ENCODE results near the gene SMIM38.
"Not testable (repeated sequence)": the region's sequence is repeated elsewhere in the genome, so short reads cannot be mapped to it uniquely, and the experiment has no call there.

The SMIM38 gene

GRCh38 chr11:69141742-69142141 is 14.0 kb upstream of the SMIM38 start:
- no peak for DNase-seq

GRCh38 chr11:69142895-69143294 is 12.8 kb upstream of the SMIM38 start:
- no peak for DNase-seq

GRCh38 chr11:69144316-69145049 is 11.3 kb upstream of the SMIM38 start:
- no peak for DNase-seq

- no peak for DNase-seq
These were observed 10.7 kb upstream of the SMIM38 start for GRCh38 chr11:69145050-69145380.

- DNase-seq = no peak
These were observed 7.4 kb upstream of the SMIM38 start for GRCh38 chr11:69148377-69148762.

- DNase-seq = no peak
These were observed 6.9 kb upstream of the SMIM38 start for GRCh38 chr11:69148806-69149205.

GRCh38 chr11:69149338-69150045 is 6.2 kb upstream of the SMIM38 start:
- DNase-seq = not testable (repeated sequence)

GRCh38 chr11:69150175-69150574 is 5.6 kb upstream of the SMIM38 start:
- DNase-seq = no peak

- DNase-seq = no peak
These were observed 3.9 kb upstream of the SMIM38 start for GRCh38 chr11:69151836-69152235.

- no peak for DNase-seq
These were observed 2.9 kb upstream of the SMIM38 start for GRCh38 chr11:69152733-69153421.

GRCh38 chr11:69153661-69154060 is 2.1 kb upstream of the SMIM38 start:
- no peak for DNase-seq

GRCh38 chr11:69154211-69154913 is 1.4 kb upstream of the SMIM38 start:
- no peak for DNase-seq

GRCh38 chr11:69154938-69155301 is 815 bp upstream of the SMIM38 start:
- no peak for DNase-seq

- DNase-seq = no peak
These were observed 502 bp downstream of the SMIM38 start for GRCh38 chr11:69156235-69156639.

GRCh38 chr11:69156673-69157155 is 979 bp downstream of the SMIM38 start:
- no peak for DNase-seq

GRCh38 chr11:69157156-69157821 is 1.6 kb downstream of the SMIM38 start:
- DNase-seq = no peak

GRCh38 chr11:69157822-69158231 is 2.1 kb downstream of the SMIM38 start:
- DNase-seq = no peak

GRCh38 chr11:69158301-69159149 is 2.8 kb downstream of the SMIM38 start:
- no peak for DNase-seq

GRCh38 chr11:69159150-69159852 is 3.6 kb downstream of the SMIM38 start:
- DNase-seq = no peak

- no peak for DNase-seq
These were observed 4.8 kb downstream of the SMIM38 start for GRCh38 chr11:69160296-69161116.

Measured in DMS79 (cell line).